WI38 (cell line): ENCODE results near the gene RPA4.
"Not testable (repeated sequence)": the region's sequence is repeated elsewhere in the genome, so short reads cannot be mapped to it uniquely, and the experiment has no call there.

Experiments used
- H3K4me3 ChIP-seq: 2 replicates; pipeline ENCODE4 v1.5.1; 2011; ENCODE audit warnings: low read depth, mild to moderate bottlenecking, control low read depth, low read length
- TF ChIP-seq, protein P1 (sequence below): IDR thresholded peaks from 2 replicates; pipeline ENCODE4 v1.5.1; 2012; ENCODE audit warnings: low read depth, mild to moderate bottlenecking, control low read depth, low read length

RPA4 gene, protein sequence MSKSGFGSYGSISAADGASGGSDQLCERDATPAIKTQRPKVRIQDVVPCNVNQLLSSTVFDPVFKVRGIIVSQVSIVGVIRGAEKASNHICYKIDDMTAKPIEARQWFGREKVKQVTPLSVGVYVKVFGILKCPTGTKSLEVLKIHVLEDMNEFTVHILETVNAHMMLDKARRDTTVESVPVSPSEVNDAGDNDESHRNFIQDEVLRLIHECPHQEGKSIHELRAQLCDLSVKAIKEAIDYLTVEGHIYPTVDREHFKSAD

DNA sequence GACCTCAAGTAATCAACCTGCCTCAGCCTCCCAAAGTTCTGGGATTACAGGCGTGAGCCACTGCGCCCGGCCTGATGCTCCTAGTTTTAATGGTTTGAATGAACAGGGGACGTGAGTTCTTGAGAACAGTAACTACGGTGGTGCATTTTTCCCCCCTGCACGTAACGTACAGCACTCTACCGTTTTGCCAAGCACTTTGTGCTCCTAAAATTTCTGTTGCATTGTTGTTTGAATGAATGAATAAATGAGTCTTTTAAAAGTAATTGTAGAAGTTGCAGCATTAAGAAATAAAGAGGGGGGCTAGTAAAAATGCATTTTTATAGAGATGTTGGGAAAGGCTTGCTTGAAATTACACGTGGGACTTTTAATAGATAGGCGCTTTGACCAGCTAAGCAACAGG is at the start of gene RPA4:
Gene RPA4, plus strand, starts transcription at position 301 of the 400 bp plus-strand sequence. CDS start 403 bp downstream, outside the sequence.
- H3K4me3 ChIP-seq, result no peak within 1 kb of the TSS
- TF ChIP-seq, protein P1, sequence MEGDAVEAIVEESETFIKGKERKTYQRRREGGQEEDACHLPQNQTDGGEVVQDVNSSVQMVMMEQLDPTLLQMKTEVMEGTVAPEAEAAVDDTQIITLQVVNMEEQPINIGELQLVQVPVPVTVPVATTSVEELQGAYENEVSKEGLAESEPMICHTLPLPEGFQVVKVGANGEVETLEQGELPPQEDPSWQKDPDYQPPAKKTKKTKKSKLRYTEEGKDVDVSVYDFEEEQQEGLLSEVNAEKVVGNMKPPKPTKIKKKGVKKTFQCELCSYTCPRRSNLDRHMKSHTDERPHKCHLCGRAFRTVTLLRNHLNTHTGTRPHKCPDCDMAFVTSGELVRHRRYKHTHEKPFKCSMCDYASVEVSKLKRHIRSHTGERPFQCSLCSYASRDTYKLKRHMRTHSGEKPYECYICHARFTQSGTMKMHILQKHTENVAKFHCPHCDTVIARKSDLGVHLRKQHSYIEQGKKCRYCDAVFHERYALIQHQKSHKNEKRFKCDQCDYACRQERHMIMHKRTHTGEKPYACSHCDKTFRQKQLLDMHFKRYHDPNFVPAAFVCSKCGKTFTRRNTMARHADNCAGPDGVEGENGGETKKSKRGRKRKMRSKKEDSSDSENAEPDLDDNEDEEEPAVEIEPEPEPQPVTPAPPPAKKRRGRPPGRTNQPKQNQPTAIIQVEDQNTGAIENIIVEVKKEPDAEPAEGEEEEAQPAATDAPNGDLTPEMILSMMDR, result no peak

DNA sequence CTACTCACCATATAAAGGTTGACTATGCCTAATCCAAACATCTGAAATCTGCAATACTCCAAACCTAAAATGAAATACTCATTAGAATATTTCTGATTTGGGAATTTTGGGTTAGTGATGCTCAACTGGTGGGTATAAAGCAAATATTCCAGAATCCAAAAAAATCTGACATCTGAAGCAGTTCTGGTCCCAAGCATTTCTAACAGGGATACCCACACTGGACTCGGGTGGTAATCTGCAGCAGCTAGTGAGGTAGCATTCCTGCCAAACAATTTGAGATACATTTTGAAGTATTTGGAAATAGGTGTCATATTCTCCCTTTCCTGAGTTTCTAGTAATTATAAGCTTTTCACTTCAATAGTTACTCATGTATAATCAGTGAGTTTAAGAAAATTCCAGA is 49.6 kb upstream of the RPA4 start:
- H3K4me3 ChIP-seq, result no peak overlapping the region
- TF ChIP-seq, protein P1, result no peak

DNA sequence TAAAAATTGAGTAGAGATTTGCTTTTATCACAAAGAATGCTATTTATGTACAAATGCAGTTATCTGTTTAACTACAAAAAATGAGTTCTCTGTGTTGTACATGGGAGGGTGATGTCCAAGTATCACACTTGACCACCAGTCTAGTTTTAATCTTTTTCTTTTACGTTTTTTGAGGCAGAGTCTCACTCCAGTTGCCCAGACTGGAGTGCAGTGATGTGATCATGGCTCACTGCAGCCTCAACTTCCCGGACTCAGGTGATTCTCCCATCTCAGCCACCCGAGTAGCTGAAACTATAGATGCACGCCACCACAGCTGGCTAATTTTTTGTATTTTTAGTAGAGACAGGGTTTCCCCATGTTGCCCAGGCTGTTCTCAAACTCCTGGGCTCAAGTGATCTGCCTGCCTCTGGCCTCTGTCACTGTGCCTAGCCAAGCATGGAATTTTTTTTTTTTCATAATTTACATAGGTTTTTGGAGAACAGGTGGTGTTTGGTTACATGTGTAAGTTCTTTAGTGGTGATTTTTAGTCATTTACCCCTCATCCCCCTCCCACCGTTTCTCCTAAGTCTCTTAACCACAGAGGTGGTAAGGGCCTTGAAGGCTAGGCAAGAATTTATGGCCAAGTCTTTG is 47.9 kb upstream of the RPA4 start:
- TF ChIP-seq, protein P1, result no peak
- no peak overlapping the region for H3K4me3 ChIP-seq

DNA sequence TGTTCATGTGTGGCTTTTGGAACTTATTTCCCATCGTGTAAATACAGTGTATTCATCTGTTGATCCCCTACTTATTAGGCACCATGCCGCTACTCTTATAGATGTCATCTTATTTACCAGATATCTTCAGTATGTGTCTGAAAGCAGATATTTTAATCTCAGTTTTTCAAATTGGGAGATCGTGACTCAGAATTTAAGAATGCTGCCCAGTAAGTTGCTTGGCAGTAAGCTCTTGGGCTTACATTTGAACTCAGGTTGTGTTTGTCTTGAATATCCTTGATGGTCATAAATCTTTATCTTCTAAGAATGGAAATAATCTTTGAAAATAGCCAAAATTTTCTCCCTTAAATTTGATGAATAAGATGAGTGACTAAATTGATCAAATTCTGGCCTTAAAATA is 45.9 kb upstream of the RPA4 start:
- TF ChIP-seq, protein P1, result no peak
- no peak overlapping the region for H3K4me3 ChIP-seq

DNA sequence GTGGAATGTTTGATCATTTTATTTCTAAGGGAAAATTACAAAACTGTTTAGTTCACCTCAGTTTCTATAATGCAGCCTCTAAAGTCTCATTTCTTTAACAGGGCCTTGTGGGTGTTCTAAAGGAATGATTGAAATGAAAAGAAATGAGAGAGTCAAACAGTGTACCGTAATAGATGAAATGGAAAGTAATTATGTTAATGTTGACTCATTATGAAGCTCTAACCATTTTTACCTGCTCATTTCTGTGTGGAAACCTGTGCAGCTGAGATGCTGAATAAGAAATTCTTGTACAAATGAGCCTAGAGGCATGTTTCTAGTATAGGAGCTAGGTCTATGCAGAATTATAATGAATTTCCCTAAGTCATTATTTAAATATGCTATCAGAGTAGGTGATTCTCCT is 45.2 kb upstream of the RPA4 start:
- TF ChIP-seq, protein P1, result no peak
- no peak overlapping the region for H3K4me3 ChIP-seq

DNA sequence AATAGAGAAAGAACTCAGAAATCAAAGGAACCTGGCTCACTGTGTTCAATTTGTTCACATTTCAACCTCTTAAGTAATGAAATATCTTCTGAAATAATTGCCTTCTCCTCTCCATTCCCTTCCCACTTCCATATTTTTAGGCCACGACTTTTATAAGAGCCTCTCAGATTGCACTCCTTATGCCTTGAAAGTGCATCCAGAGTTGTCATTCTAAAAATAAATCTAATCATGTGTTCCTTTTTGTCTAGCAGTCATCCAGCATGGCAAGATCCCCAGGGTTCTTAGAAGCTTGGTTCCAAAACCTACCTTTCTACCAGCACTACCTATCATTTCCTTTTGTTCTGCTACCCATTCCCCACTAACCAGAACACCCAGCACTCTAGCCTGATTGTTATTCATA is 42.4 kb upstream of the RPA4 start:
- TF ChIP-seq, protein P1, result no peak
- no peak overlapping the region for H3K4me3 ChIP-seq

DNA sequence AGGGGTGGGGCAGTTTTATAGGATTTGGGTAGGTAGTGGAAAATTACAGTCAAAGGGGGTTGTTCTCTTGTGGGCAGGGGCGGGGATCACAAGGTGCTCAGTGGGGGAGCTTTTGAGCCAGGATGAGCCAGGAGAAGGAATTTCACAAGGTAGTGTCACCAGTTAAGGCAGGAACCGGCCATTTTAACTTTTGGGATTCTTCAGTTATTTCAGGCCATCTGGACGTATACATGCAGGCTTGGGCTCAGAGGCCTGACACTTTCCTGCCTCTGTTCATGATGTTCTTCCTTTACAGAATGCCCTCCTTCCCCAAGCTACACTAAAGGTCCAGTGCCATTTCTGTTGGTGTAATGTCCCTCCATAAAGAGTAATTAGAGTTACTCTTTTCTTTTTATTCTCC is 41.8 kb upstream of the RPA4 start:
- H3K4me3 ChIP-seq, result not testable (repeated sequence)
